NCI-H1694 (cell line): ENCODE results near the gene VSTM5.

Source experiments
- DNase-seq: peaks from one replicate; lab custom pipeline; 2025; lab: John Stamatoyannopoulos, UW

The VSTM5 gene

DNA sequence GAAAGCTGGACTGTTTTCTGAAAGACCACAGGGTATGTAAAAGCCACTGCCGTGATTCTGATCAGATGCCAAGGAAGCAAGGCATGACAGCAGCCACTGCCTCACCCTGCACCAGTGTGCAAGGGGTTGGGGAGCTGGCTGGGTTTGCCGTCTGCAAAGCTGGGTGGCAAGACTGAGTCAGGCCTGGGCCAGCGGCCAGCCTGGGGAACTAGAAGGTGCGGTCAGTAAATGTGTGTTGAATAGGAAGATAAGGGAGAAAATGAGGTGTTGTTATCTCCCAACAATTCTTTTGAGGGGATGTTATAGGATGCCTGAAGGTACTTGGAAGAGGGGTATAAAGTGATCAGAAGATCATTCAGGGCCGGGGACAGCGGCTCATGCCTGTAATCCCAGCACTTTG is 8.0 kb downstream of the VSTM5 start:
- no peak for DNase-seq

DNA sequence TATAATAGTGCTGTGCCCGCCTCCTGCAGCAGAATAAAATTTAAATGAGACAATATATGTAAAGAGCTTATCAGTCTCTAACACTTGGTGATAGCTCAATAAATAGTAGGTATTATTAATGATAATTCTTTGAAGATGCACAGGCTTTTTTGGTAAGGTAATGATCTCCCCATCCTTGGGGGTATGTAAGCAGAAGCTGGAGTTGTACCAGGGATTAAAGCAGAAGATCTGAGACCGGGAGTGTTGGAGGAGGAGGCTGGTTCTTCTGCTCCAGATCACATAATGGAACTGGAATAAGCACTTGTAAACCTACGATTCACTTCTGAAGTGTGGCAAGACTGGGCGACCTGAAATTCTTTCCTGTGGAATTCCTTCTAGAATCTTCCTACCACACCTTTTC is 8.4 kb downstream of the VSTM5 start:
- DNase-seq = no peak

DNA sequence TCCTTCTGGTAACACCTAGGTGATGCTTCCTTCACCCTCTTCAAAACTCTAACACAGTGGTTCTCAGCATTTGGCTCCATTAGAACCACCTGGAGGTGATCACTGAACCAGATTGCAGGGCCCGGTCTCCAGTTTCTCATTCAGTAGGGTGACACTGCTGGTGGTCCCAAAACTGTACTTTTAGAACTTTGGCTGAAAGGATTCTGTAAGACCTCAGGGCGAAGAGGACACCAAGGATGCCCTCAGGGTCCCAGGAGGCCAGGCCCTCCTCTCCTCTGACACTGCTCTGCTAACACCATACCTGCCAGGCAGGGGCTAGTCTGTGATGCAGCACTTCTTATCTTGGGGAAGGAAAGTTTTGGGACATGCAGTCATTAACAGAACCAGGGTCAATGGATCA is 9.0 kb downstream of the VSTM5 start:
- DNase-seq = no peak

DNA sequence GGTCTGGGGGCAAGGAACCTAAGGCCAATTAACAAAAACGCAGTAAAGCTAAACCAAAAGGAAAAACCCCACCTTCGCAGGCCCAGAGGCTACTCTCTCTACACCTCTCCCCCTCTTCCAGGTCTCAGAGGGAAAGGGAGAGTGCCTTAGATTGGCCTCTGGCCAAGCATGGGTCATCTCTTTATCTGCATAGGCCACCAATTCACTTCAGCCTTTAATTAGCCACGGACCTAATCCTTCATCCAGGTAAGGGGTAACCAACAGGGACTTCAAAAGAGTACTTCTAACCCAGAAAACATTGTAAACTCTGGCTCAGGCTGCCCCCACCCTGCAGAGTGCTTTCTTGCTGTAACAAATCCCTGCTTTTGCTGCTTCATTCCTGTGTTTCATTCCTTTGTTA is 9.4 kb downstream of the VSTM5 start:
- DNase-seq = no peak

DNA sequence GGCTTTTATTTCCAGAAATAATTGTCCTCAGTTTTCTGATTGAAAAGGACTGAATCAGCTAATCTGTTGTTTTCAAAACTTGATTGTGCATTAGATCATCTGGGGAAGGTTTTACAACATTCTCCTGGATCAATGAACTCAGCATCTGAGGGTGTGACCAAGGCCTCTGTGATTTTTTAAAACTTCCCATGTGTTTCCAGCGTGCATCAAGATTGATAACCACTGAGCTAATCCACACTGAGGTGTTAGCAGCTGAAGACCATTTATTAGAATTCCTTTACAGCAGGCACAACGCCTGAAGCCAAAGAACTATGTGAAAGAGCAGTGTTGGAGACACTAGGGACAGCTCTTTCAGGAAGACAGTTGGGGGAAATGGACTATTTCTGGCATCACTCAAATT is 10.2 kb downstream of the VSTM5 start:
- DNase-seq = no peak

DNA sequence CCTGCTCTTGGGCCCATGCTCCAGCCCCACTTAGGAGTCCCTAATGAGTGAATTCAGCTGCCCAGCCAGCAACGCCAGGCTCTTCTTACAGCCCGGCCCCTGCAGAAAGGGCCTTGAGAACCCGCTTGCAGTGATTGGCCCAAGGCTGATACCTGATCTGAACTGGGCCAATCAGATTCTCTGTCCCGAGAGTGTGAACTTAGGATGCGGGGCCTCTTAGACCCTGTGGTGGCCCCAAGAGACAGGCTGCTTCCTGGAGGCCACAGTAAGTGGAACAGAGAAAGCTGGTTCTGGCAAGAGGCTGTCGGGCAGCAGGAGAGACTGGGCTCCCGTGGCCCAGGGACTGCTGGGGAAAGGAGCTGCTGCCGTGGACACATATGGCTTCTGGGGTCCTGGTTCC is 11.5 kb downstream of the VSTM5 start:
- no peak for DNase-seq

DNA sequence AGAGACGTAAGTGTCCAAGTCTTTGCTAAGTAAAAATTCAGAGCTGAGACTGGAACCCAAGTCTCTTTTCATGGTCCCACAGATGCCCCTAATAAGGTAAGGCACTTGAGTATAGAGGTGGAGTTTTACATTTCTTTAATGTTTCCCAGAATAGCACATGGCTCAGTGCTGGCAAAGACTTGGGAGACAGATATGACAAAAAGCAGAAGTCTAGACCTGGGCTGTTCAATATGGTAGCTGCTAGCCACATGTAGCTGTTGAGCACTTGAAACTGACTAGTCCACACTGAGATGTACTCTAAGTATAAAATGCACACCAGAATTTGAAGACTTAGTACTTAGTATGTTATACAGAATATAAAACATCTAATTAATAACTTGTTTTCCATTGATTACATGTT is 17.6 kb downstream of the VSTM5 start:
- no peak for DNase-seq

DNA sequence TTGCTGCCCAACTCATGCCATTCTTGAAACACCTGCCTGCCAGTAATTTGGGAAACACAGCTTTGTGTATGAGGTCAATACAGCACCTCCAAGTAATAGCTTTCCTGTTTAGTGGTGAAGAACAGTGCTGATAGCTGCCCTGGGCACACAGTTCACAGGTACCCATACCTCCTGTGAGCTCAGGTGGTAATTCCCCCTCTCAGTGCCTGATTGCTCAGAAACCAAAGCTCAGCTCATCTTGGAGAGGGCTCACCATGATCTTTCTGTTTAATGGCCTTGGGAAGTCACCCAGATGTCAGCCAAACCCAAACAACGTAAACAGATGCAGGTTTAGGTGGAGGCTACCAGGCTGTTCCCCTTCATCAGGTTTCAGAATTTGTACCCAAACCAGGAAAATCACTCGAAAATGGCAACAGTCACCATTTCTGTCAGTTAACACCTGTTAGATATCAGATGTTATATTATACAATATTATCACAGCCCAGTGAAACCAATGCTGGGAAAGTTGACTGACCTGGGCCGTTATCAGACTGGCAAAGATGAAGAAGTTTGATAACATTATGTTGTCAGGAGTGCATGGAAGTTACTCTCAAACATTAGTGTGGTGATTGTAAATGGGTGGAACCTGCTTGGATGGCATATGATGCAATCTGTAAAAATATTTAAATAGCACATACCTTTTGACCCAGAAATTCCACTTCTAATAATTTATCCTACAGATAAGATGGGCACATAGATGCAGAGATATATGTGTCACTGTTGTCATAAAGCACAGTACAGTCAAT is 18.9 kb downstream of the VSTM5 start:
- DNase-seq = no peak

DNA sequence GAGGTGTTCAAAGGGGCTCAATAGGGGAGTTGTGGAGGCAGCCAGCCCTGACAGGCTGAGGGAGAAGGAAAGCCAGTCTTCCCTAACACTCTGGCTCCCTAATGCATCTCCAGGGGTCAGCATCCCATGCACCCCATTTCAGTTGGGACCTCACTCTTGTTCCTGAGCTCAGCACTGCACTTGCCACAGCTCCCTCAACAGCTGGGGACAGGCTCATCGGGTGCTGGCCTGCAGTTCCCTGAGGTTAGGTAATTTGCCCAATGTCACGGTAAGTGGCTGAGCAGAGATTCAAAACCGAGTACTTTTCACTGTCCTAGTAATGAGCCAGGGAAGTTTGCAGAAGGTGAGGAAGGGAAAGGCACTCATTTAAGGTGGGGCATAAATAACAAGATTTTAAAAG is 20.8 kb downstream of the VSTM5 start:
- no peak for DNase-seq

DNA sequence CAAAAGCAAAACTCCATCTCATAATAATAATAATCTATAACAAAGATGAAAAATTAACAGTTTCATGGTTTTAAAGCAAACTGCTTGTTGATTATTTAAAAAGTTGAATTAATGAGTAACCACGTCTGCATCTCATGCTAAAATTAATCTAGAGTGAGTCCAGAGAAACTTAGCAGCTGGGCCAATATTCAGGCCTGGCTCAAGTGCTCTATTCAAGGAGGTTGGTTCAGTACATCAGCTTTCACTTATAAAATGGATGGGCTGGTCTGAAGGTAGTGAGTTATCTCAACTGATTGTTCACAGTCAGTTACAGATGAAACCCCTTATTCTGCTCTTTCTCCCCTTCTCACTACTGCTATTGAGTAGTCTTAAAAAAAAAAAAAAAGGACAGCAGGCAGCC is 23.1 kb downstream of the VSTM5 start:
- DNase-seq = no peak

DNA sequence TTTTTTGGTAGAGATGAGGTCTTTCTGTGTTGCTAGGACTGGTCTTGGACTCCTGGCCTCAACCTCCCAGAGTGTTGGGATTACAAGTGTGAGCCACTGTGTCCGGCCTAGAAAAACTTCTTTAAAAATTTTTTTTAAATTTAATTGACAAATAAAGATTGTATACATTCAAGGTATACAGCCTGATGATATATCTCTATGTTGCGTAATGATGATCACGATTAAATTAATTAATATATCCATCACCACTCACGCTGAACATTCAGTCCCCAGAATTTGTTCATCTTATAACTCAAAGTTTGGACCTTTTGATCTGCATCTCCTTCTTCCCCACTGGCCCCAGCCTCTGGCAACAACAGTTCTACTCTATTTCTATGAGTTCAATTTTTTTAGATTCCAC is 27.2 kb downstream of the VSTM5 start:
- no peak for DNase-seq

DNA sequence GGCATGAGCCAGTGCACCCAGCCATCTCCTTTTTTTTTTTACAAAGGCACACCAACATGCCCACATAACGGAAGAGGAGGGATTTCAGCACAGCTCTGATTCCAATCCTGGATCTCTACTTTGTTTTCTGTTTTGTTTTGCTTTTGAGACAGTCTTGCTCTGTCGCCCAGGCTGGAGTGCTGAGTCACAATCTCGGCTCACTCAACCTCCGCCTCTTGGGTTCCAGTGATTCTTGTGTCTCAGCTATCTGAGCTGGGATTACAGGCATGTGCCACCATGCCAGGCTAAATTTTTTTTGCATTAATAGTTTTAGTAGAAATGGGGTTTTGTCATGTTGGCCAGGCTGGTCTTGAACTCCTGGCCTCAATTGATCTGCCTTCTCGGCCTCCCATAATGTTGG is 28.1 kb downstream of the VSTM5 start:
- DNase-seq = no peak

DNA sequence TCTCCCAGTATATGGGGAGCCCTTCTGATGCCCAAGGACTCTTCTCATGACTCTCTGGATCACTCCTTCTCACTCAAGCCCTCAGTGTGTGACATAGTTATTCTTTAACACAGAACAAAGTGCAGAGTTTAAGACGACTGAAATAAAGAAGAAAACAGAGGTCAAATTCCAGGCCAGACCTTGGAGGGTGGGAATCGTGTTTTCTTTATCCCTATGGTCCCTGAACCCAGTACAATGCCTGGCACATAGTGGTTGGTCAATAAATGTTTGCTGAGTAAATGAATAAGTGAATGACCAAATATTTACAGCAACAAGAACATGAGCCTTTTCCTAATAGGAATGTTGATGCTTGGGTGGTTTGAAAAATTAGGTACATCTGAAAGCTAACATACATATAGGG is 28.8 kb downstream of the VSTM5 start:
- no peak for DNase-seq

DNA sequence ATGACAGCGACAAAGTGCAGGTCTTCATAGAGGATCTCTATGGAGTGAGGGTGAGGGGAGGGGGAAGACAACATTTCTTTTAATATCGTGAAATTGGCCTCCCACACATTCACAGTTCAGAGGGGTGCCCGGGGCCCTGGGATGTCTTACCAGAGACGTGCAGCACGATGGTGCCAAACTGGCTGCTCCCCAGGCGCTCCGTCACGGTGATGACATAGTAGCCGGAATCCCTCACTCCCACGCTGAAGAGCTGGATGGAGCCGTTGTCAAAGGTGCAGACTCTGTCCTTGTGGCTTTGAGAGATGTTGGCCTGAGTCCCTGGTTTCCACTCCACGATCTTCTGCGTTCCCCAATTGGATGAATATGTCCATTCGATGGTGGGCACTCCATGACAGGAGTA is 29.6 kb downstream of the VSTM5 start:
- DNase-seq = no peak

DNA sequence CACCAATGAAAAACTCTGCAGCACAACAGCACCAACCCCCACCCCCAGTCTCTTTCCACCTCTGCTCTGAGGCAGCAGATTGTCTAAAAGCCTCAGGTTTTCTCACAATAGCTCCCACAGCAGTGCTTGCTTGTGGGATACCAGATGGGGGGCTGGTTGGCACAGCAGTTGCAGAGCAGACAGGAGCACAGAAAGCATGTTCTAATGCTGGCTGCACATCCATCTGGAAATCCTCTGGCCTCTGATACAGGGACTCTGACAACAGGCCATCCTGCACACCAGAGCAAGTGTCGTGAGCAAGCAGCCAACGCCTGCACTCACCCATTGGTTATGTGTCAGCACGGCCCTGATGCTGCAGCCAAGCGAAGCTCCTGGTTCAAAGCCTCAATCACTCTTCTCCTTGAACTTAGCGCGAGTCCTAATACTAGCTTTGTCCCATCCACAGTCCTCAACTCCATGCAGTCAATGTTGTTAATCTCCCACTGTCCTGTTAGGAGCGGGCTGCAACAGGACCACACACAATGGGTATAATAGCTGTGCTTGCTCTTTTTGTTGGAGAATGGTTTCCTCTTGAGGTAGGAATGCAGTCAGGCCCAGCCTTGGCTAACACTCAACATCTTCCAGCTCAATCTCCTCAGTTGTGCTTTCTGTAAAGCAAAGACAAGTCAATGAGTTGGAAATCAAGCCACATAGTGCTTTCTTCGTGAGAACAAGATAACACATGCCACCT is 30.3 kb downstream of the VSTM5 start:
- DNase-seq = no peak

DNA sequence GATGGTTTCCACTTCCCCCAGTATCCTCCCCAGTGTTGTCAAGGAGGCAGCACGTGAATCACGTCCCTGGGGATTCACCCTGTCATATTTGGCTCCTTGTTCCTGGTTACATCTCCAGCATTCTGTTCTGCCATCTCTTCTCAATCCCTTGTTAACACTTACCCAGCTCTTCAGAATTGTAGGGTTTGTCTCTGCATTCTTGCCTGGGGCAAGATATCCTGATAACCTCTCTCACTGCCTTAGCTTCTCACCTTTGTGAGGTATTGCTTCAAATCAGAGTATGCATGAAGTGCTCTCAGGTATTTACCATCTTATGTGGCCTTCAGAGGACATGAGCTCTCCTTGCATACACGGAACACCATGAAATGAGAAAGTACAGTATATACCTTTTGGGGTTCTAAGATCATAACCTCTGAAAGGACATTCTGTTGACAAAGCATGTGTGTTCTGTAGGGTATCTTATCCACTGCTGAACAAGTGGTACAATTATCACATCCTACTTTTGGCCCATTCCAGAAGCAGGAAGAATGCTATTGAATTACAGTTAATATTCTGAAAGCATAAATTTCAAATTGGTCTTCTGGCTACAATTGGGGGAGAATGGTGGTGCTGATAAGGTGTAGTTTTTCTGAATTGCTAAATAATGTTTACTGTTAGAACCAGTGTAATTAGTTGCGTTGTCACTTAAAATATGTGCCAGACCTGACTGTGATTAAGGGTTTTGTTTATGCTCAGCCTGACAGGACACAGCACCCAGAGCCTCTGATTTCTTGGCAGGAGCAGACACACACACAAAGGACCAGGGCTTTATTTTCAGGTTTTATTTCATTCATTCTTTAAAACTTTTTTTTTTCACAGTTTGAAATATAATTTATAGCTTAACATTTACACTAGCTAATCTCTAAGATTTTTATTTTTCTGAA is 32.7 kb downstream of the VSTM5 start:
- no peak for DNase-seq

DNA sequence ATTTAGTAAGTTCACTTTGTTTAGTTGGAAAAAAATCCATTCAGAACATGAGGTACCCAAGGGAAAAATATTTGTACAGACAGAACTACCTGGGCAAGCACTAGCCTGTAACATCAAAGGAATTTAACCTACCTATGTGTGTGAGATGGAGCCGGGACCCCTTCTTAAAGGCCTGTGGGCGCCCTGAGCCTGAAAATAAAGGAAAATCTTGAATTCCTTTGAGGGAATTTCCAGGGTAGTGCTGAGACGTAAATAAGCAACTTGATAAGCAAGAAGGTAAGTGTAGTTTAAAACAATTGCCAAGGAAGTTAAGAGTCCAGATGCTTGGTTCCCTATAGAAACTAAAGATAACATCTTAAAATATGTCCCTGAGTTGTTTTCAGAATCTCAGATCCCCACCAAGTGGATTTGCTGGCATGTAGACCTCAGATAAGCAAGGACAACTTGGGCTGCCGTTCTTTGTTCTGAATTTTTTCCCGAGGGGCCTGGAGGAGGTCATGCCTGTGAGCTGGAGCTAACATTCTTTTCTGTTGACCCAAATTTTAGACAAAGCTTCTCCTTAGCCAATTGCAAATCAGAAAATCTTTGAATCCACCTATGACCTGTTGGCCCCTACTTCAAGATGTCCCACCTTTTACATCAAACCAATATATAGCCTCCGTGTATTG is 35.3 kb downstream of the VSTM5 start:
- no peak for DNase-seq

DNA sequence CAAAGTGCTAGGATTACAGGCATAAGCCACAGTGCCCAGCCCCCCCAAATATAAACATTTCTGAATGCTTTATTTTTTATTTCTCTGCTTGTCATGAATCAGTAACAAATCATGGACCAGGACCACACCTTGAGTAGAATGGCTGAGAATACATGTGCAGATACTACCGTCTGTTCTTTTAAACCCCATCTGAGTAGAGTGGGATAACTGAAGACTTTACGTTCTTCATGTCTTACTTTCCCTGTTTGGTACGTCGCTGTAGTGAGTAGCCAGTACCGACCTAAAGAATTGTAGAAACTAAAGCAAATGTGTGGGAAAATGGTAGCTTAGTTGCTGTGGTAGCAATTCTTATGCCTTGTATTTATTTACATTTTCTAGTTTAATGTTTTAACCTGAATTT is 36.4 kb downstream of the VSTM5 start:
- DNase-seq = no peak

DNA sequence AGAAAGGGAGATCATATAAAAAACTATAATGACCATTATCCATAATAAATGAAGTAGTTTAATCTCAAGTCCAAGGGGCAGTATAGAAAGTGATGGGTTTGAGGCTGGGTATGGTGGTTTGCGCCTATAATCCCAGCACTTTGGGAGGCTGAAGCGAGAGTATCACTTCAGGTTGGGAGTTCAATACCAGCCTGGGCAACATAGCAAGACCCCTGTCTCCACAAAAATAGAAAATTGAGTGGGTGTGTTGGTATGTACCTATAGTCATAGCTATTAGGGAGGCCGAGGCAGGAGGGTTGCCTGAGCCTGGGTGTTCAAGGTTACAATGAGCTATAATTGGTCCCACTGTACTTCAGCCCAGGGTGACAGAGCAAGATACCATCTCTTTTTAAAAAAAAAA is 42.4 kb downstream of the VSTM5 start:
- no peak for DNase-seq

DNA sequence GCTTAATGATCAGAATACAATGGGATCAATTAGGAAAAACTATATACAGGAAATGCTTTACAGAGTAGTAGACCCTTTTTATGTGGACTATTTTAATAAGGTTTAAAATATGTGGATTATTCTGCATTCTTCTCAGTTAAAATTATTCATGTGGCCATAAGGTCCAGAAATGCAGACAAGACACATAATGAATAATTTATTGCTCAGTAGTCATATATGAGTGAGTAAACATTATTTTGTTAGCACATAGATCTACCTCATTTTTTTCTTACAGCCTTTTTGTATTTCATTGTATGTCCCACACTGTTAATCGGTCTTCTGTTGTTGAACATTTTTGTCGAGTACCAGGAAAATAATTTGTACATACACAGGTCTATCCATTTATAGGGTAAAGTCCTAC is 45.5 kb downstream of the VSTM5 start:
- DNase-seq = no peak

DNA sequence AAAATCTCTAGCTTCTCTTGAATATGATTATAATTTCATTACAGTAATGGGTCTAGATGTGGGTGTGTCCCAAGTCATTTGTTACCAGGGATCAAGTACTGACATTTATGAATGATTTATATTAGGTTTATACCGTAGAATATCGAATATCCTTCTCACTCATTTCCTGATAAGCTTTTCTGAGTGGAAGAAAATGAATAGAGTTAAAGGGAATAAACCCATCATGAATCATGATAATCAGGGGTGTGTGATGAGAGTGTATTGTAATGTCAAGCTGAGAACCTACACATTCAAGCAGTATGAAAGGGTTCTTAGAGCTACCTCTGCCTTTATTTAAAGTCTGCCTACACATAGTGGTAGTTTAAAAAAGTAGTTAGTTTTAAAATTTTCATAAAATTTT is 49.1 kb downstream of the VSTM5 start:
- no peak for DNase-seq
